ENCODE measurements around the gene CAPS.
A peak's percentile ranks its signal among the peaks of the same experiment; 100 is the strongest.

CAPS gene

GRCh38 chr19:5943045-5943444, 29.0 kb downstream of the CAPS start:
- Histone ChIP-seq H3K4me1 (peaks cover 0 to 13% (median 0%) of the 10 kb centered on the region in 4 donors), H3K36me3 (peaks cover 18 to 37% (median 23%) of the 10 kb centered on the region in 3 donors), H3K9me3 (no peaks in the 10 kb centered on the region), H3K27ac (no peak overlapping the region), H3K27me3 (no peaks in the 10 kb centered on the region), H3K4me3 (no peak overlapping the region)
- intact Hi-C loops (cut with DNase I; ENCODE audit: low total_unique reads) = no loop called here
- no peak for TF ChIP-seq CTCF (IDR thresholded peaks at IDR 0.05)
- DNase-seq = no peak

- no peak for TF ChIP-seq CTCF (IDR thresholded peaks at IDR 0.05)
- H3K27me3 ChIP-seq = no peaks in the 10 kb centered on the region
- no peak overlapping the region for H3K27ac ChIP-seq
- H3K4me1 ChIP-seq = peaks cover 0 to 13% (median 0%) of the 10 kb centered on the region in 4 donors
- intact Hi-C loops (cut with DNase I; ENCODE audit: low total_unique reads) = no loop called here
- peaks cover 18 to 31% (median 23%) of the 10 kb centered on the region in 3 donors for H3K36me3 ChIP-seq
- no peak for DNase-seq
- no peak overlapping the region for H3K4me3 ChIP-seq
- no peaks in the 10 kb centered on the region for H3K9me3 ChIP-seq
These were observed 29.6 kb downstream of the CAPS start for GRCh38 chr19:5943623-5944022.

GRCh38 chr19:5947435-5947834, 33.4 kb downstream of the CAPS start:
- Histone ChIP-seq H3K4me3 (no peak overlapping the region), H3K27me3 (no peaks in the 10 kb centered on the region), H3K27ac (no peak overlapping the region), H3K9me3 (no peaks in the 10 kb centered on the region), H3K36me3 (peaks cover 0 to 10% (median 0%) of the 10 kb centered on the region in 3 donors), H3K4me1 (peaks cover 0 to 31% (median 14%) of the 10 kb centered on the region in 4 donors)
- no peak for TF ChIP-seq CTCF (IDR thresholded peaks at IDR 0.05)
- peak; percentile 66 to 82 for DNase-seq
- intact Hi-C loops (cut with DNase I; ENCODE audit: low total_unique reads) = no loop called here

DNA sequence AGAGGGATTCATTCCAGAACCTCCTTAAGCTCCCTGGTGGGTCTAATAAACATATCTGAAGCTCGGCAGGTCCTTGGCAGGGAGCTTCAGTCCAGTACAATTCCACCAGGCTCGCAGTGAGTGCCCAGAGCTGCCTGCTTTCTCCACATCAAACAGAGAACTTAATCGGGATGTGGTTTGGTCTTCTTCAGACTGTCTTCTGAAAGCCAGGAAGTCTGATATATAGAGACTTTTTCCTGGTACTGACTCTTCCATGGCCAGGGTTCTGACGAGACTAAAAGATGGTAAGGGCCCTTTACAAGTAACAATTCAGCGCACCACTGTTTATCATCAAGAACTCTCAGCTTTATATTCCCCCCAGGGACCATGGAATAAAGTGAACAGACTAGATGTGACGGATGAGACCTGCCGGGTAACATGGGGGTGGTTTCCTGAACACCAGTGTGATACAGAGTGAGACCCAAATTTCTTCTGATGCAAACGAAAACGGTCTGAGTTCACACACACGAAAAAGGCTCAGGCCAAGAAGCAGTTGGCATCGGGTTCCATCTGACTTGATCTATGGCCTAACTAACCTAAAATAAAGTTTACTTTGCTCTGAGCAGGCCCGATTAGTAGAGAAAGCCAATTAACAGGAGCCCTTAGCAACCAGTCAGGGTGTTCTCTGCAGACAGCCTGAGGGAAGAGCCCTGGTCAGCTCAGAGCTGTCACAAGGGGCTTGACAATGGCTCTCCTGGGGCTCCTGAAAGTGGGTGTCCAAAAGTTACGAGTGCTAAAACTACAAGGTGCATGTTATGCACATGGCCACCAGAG, 34.9 kb downstream of the CAPS start:
- intact Hi-C loops (cut with DNase I; ENCODE audit: low total_unique reads) = no loop called here
- no peak overlapping the region for H3K27ac ChIP-seq
- no peaks in the 10 kb centered on the region for H3K9me3 ChIP-seq
- H3K4me1 ChIP-seq = peaks cover 4 to 42% (median 28%) of the 10 kb centered on the region in 4 donors
- H3K27me3 ChIP-seq = no peaks in the 10 kb centered on the region
- H3K36me3 ChIP-seq = peaks cover 0 to 10% (median 0%) of the 10 kb centered on the region in 3 donors
- no peak overlapping the region for H3K4me3 ChIP-seq
- no peak for TF ChIP-seq CTCF (IDR thresholded peaks at IDR 0.05)
- no peak for DNase-seq

- H3K4me3 ChIP-seq = no peak overlapping the region
- peaks cover 11 to 51% (median 37%) of the 10 kb centered on the region in 4 donors for H3K4me1 ChIP-seq
- no peak for TF ChIP-seq CTCF (IDR thresholded peaks at IDR 0.05)
- peaks cover 0 to 10% (median 0%) of the 10 kb centered on the region in 3 donors for H3K36me3 ChIP-seq
- no peak for DNase-seq
- no peak overlapping the region for H3K27ac ChIP-seq
- H3K9me3 ChIP-seq = no peaks in the 10 kb centered on the region
- no peaks in the 10 kb centered on the region for H3K27me3 ChIP-seq
- intact Hi-C loops (cut with DNase I; ENCODE audit: low total_unique reads) = no loop called here
These were observed 35.8 kb downstream of the CAPS start for GRCh38 chr19:5949792-5950305.

Measured in tibial artery (tissue), 4 donors.